ENCODE results near the gene CD28.

The CD28 gene

GRCh38 chr2:203706403-203706802, at the start of gene CD28:
Gene CD28, plus strand, starts transcription at chr2:203706639. Its CDS starts 58 bp downstream, at chr2:203706697.
- DNase-seq = no peak

- peak; percentile 33 to 35 for DNase-seq
Measured at GRCh38 chr2:203659331-203660049, 46.9 kb upstream of the CD28 start.

GRCh38 chr2:203660465-203660864, 46.0 kb upstream of the CD28 start:
- no peak for DNase-seq

- no peak for DNase-seq
Measured at GRCh38 chr2:203661279-203661908, 45.0 kb upstream of the CD28 start.

GRCh38 chr2:203662487-203662886, 44.0 kb upstream of the CD28 start:
- no peak for DNase-seq

- no peak for DNase-seq
Measured at GRCh38 chr2:203662951-203663350, 43.5 kb upstream of the CD28 start.

- DNase-seq = no peak
Measured at GRCh38 chr2:203664029-203664755, 42.2 kb upstream of the CD28 start.

- DNase-seq = no peak
Measured at GRCh38 chr2:203667838-203668237, 38.6 kb upstream of the CD28 start.

GRCh38 chr2:203669820-203670219, 36.6 kb upstream of the CD28 start:
- no peak for DNase-seq

- no peak for DNase-seq
Measured at GRCh38 chr2:203670939-203671338, 35.5 kb upstream of the CD28 start.

- no peak for DNase-seq
Measured at GRCh38 chr2:203671876-203672275, 34.6 kb upstream of the CD28 start.

- DNase-seq = no peak
Measured at GRCh38 chr2:203672856-203673255, 33.6 kb upstream of the CD28 start.

- peak; percentile 5 to 14 for DNase-seq
Measured at GRCh38 chr2:203673933-203674332, 32.5 kb upstream of the CD28 start.

GRCh38 chr2:203675086-203675485, 31.4 kb upstream of the CD28 start:
- no peak for DNase-seq

GRCh38 chr2:203678971-203679370, 27.5 kb upstream of the CD28 start:
- no peak for DNase-seq

GRCh38 chr2:203679401-203679800, 27.0 kb upstream of the CD28 start:
- DNase-seq = no peak

GRCh38 chr2:203681978-203682377, 24.5 kb upstream of the CD28 start:
- no peak for DNase-seq

GRCh38 chr2:203682688-203683130, 23.7 kb upstream of the CD28 start:
- no peak for DNase-seq

GRCh38 chr2:203683421-203683820, 23.0 kb upstream of the CD28 start:
- no peak for DNase-seq

- DNase-seq = no peak
Measured at GRCh38 chr2:203683932-203684556, 22.4 kb upstream of the CD28 start.

GRCh38 chr2:203685081-203685621, 21.3 kb upstream of the CD28 start:
- DNase-seq = no peak

GRCh38 chr2:203685789-203686420, 20.5 kb upstream of the CD28 start:
- no peak for DNase-seq

GRCh38 chr2:203687165-203687564, 19.3 kb upstream of the CD28 start:
- no peak for DNase-seq
